KOPT-K1 (cell line): ENCODE results near the gene NOX5.

ENCODE experiments used
- H3K27ac ChIP-seq: fragments of 200-600 bp; sonication (generic); 2 replicates; pipeline ENCODE4 v1.5.1; 2016; ENCODE audit warnings: antibody characterized with exemption, mild to moderate bottlenecking, low read depth, low read length; ENCODE audit not compliant: poor library complexity, severe bottlenecking
- H3K36me3 ChIP-seq: fragments of 200-600 bp; sonication (generic); 2 replicates; pipeline ENCODE4 v1.5.1; 2017; ENCODE audit warnings: antibody characterized with exemption, mild to moderate bottlenecking, low read length, moderate library complexity; ENCODE audit not compliant: insufficient read depth
- H3K9me3 ChIP-seq: fragments of 200-600 bp; sonication (generic); 2 replicates; pipeline ENCODE4 v1.5.1; 2017; ENCODE audit warnings: antibody characterized with exemption, low read length, mild to moderate bottlenecking; ENCODE audit not compliant: insufficient read depth, poor library complexity, severe bottlenecking

Gene NOX5

DNA sequence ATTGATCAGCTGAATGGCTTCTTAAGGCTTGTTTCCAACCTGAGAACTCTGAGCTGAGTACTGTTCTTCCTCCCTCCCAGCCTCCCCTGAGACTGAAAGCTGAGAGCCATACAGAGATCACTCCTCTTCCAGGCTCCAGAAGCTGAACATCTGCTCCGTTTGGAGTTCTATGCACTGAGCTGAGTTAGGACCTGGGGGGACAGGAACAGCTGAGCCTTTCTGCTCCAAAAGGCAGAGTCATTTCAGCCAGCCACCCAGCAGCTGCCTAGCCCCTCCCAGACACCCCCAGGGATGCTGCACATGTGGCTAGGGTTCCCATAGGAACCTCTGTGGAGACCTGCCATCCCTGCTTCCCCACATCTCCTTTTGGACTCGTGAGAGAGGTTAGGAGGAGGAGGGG lies 81.7 kb downstream of the NOX5 start:
- no peak overlapping the region for H3K27ac ChIP-seq
- H3K9me3 ChIP-seq: no peaks in the 10 kb centered on the region
- H3K36me3 ChIP-seq: no peaks in the 10 kb centered on the region

DNA sequence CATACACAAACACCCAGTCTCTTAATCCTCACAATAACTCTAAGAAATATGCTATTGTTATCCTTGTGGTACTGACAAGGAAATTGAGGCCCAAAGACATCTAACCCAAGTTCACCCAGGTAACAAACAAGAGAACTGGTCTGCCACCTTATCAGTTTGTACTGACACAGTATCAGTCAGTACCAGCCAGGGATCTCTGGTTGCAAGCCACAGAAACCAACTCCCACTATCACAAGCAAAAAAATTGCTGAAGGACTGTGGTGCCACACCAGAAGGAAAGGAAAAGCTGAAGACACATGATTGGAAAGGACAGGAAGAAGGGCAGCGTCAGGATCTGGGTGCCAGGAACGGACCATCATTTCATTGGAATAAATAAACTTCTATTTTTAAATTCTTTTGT lies 82.1 kb downstream of the NOX5 start:
- H3K27ac ChIP-seq: no peak overlapping the region
- H3K9me3 ChIP-seq: no peaks in the 10 kb centered on the region
- H3K36me3 ChIP-seq: no peaks in the 10 kb centered on the region

GRCh38 chr15:69098771-69099170 lies 84.3 kb downstream of the NOX5 start:
- Histone ChIP-seq H3K36me3 (no peaks in the 10 kb centered on the region), H3K27ac (no peak overlapping the region), H3K9me3 (no peaks in the 10 kb centered on the region)

DNA sequence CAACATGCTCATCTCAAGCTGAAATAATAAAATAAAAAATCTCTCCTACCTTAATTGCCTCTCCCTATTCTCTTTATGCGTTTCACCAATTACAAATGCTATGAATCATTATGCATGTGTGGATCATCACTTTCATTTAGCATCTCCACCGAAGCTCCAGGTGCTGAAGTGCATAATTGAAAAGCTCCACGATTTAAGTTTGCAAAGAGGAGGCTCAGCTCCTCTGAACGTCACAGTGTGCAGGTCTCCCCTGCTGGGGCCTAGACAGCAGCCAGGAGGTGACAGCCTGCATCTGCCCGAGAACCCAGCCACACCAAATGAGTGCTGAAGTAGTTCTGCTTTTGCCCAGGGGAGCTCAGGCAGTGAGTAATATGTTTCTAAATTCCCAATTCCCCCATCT lies 85.4 kb downstream of the NOX5 start:
- Histone ChIP-seq H3K36me3 (no peaks in the 10 kb centered on the region), H3K9me3 (no peaks in the 10 kb centered on the region), H3K27ac (no peak overlapping the region)

GRCh38 chr15:69100821-69101220 lies 86.3 kb downstream of the NOX5 start:
- H3K36me3 ChIP-seq: no peaks in the 10 kb centered on the region
- no peaks in the 10 kb centered on the region for H3K9me3 ChIP-seq

GRCh38 chr15:69104050-69104750 lies 89.7 kb downstream of the NOX5 start:
- H3K36me3 ChIP-seq: no peaks in the 10 kb centered on the region
- H3K27ac ChIP-seq: no peak overlapping the region
- H3K9me3 ChIP-seq: no peaks in the 10 kb centered on the region

More at GRCh38 chr15:69100821-69101220, 86.3 kb downstream of the NOX5 start:
- no peak overlapping the region for H3K27ac ChIP-seq

DNA sequence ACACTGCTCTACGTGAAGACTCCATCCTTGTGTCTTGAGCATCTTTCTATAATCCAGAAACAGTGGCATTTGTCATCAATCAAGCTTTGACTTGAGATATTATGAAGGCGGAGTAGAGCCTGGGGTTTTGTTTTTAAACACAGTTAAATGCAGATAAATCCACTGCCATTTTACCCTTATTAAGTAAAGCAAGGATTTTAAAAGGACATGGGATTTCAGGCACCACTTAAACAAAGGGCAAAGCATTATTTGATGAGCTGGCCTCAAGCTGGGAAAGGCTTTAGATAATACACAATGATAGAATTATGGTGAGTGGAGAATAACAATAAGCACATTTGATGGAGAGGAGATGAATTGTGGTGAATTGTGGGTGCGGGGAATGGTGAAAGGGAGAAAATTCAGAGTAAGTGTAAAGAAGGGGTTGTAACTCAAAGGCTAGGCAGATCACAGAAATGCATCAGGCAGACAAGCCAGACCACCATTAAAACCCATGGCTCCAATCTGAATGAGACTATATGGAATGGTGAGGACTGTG lies 91.0 kb downstream of the NOX5 start:
- Histone ChIP-seq H3K36me3 (no peaks in the 10 kb centered on the region), H3K27ac (no peak overlapping the region), H3K9me3 (no peaks in the 10 kb centered on the region)

- Histone ChIP-seq H3K27ac (no peak overlapping the region), H3K9me3 (no peaks in the 10 kb centered on the region), H3K36me3 (no peaks in the 10 kb centered on the region)
Measured at GRCh38 chr15:69107025-69107620, 92.6 kb downstream of the NOX5 start.
